Mesothelial cell of epicardium (in vitro differentiated cells): ENCODE results near the gene NANP. TPM values are rescaled to one million over a fixed set of nuclear protein-coding genes. Genes with fewer than 3 reads are reported as not detected.
A peak's percentile ranks its signal among the peaks of the same experiment; 100 is the strongest.

Experiments
- DNase-seq, 2 experiments: peaks; one replicate each; pipeline ENCODE4 v3.0.0; 2021; ENCODE audit warnings: low spot score in 2 of 2; ENCODE audit not compliant: unreplicated experiment in 2 of 2
- H3K27ac Mint-ChIP-seq: 2 replicates; pipeline ENCODE4 v1.8.0; 2021; ENCODE audit warnings: mixed read lengths
- H3K27me3 Mint-ChIP-seq: 2 replicates; pipeline ENCODE4 v1.8.0; 2021; ENCODE audit warnings: low read depth, mixed read lengths
- H3K36me3 Mint-ChIP-seq: 2 replicates; pipeline ENCODE4 v1.8.0; 2021; ENCODE audit warnings: mixed read lengths
- H3K4me1 Mint-ChIP-seq: 2 replicates; pipeline ENCODE4 v1.8.0; 2021; ENCODE audit warnings: mixed read lengths
- H3K4me3 Mint-ChIP-seq: 2 replicates; pipeline ENCODE4 v1.8.0; 2021; ENCODE audit warnings: mild to moderate bottlenecking, moderate library complexity, mixed read lengths
- H3K9me3 Mint-ChIP-seq: 2 replicates; pipeline ENCODE4 v1.8.0; 2021; ENCODE audit warnings: mixed read lengths
- total RNA-seq: library from RNA; stranded (reverse); gene quantifications from 3 replicates; pipeline ENCODE4 v1.2.1, GENCODE V29; 2021
- TF ChIP-seq, protein P1 (sequence below): fragments of 200-600 bp; sonication (generic); IDR thresholded peaks from one replicate; pipeline ENCODE4 v1.5.0; 2021; ENCODE audit warnings: antibody characterized with exemption; ENCODE audit not compliant: unreplicated experiment

The NANP gene
- total RNA-seq, 1 donor from 2014 or later: 6.5 TPM

GRCh38 chr20:25567286-25567685 is 56.5 kb downstream of the NANP start:
- Mint-ChIP-seq H3K27ac (peak overlapping the region; percentile 17), H3K9me3 (peaks cover 13% of the 10 kb centered on the region)

DNA sequence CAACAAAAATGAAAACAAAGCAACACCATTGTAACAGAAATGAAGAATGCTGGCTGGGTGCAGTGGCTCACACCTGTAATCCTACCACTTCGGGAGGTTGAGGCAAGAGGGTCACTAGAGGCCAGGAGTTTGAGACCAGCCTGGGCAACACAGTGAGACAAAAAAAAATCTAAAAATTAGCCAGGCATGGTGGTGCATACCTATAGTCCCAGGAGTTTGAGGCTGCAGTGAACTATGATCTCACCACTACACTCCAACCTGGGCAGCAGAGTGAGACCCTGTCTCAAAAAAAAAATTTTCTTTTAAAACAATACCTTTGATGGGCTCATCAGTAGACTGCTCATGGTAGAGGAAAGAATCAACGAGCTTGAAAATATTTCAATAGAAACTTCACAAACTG is 57.0 kb downstream of the NANP start:
- no peak for DNase-seq
- H3K9me3 Mint-ChIP-seq: peaks cover 13% of the 10 kb centered on the region
- TF ChIP-seq, protein P1, sequence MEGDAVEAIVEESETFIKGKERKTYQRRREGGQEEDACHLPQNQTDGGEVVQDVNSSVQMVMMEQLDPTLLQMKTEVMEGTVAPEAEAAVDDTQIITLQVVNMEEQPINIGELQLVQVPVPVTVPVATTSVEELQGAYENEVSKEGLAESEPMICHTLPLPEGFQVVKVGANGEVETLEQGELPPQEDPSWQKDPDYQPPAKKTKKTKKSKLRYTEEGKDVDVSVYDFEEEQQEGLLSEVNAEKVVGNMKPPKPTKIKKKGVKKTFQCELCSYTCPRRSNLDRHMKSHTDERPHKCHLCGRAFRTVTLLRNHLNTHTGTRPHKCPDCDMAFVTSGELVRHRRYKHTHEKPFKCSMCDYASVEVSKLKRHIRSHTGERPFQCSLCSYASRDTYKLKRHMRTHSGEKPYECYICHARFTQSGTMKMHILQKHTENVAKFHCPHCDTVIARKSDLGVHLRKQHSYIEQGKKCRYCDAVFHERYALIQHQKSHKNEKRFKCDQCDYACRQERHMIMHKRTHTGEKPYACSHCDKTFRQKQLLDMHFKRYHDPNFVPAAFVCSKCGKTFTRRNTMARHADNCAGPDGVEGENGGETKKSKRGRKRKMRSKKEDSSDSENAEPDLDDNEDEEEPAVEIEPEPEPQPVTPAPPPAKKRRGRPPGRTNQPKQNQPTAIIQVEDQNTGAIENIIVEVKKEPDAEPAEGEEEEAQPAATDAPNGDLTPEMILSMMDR: no peak
- H3K36me3 Mint-ChIP-seq: peaks cover 36% of the 10 kb centered on the region
- no peak overlapping the region for H3K4me3 Mint-ChIP-seq
- H3K27me3 Mint-ChIP-seq: no peaks in the 10 kb centered on the region
- H3K4me1 Mint-ChIP-seq: peaks cover 22% of the 10 kb centered on the region
- H3K27ac Mint-ChIP-seq: peak overlapping the region; percentile 17

More at GRCh38 chr20:25567286-25567685, 56.5 kb downstream of the NANP start:
- H3K4me1 Mint-ChIP-seq: peaks cover 23% of the 10 kb centered on the region
- H3K36me3 Mint-ChIP-seq: peaks cover 37% of the 10 kb centered on the region
- no peak for DNase-seq
- H3K27me3 Mint-ChIP-seq: no peaks in the 10 kb centered on the region
- TF ChIP-seq, protein P1: no peak
- H3K4me3 Mint-ChIP-seq: no peak overlapping the region

- DNase-seq: no peak
- H3K36me3 Mint-ChIP-seq: peaks cover 32% of the 10 kb centered on the region
Measured at GRCh38 chr20:25565578-25566157, 58.1 kb downstream of the NANP start.

GRCh38 chr20:25563876-25564275 is 59.9 kb downstream of the NANP start:
- peak overlapping the region; percentile 64 for H3K27ac Mint-ChIP-seq
- H3K9me3 Mint-ChIP-seq: peaks cover 13% of the 10 kb centered on the region
- peaks cover 18% of the 10 kb centered on the region for H3K4me1 Mint-ChIP-seq

More at GRCh38 chr20:25565578-25566157, 58.1 kb downstream of the NANP start:
- TF ChIP-seq, protein P1: no peak
- peak overlapping the region; percentile 86 for H3K27ac Mint-ChIP-seq
- H3K27me3 Mint-ChIP-seq: no peaks in the 10 kb centered on the region
- H3K4me1 Mint-ChIP-seq: peaks cover 18% of the 10 kb centered on the region
- H3K4me3 Mint-ChIP-seq: no peak overlapping the region
- H3K9me3 Mint-ChIP-seq: peaks cover 13% of the 10 kb centered on the region

DNA sequence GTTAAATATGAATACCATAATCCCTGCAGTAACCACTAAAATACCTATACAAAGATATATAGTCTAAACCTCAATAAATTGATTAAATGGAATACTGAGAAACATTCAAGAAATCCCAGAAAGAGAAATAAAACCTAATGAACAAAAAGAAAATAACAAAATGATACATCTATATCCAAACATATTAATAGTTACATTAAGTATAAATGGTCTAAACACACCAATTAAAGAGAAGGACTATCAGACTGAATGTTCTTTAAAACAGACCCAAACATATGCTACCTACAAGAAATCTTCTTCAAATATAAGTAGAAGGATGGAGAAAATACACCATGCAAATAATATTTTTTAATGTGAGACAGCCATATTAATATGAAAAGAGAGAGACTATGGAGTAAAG is 60.5 kb downstream of the NANP start:
- no peak for DNase-seq
- peaks cover 47% of the 10 kb centered on the region for H3K36me3 Mint-ChIP-seq
- H3K4me3 Mint-ChIP-seq: no peak overlapping the region
- H3K27me3 Mint-ChIP-seq: no peaks in the 10 kb centered on the region
- peaks cover 13% of the 10 kb centered on the region for H3K9me3 Mint-ChIP-seq
- H3K4me1 Mint-ChIP-seq: peaks cover 18% of the 10 kb centered on the region
- H3K27ac Mint-ChIP-seq: peak overlapping the region; percentile 64
- TF ChIP-seq, protein P1: no peak

More at GRCh38 chr20:25563876-25564275, 59.9 kb downstream of the NANP start:
- DNase-seq: no peak
- TF ChIP-seq, protein P1: no peak
- no peak overlapping the region for H3K4me3 Mint-ChIP-seq
- peaks cover 44% of the 10 kb centered on the region for H3K36me3 Mint-ChIP-seq
- no peaks in the 10 kb centered on the region for H3K27me3 Mint-ChIP-seq

Other genes starting within 250 kb of the NANP start
- gene ABHD12, start 233.2 kb downstream of the NANP start, total RNA-seq: 47.1 to 58.0 TPM (median 51.7 TPM) in 3 replicates
- gene GINS1, start 216.3 kb downstream of the NANP start, total RNA-seq: 13.7 to 15.5 TPM (median 13.7 TPM) in 3 replicates
- gene NINL, start 38.5 kb downstream of the NANP start, total RNA-seq: 79.4 to 85.9 TPM (median 83.5 TPM) in 3 replicates
- 23.9 to 27.1 TPM (median 25.5 TPM) in 3 replicates for gene ZNF337, start 72.8 kb upstream of the NANP start, total RNA-seq